ENCODE measurements around the gene FMNL1.
A peak's percentile ranks its signal among the peaks of the same experiment; 100 is the strongest.

The FMNL1 gene

DNA sequence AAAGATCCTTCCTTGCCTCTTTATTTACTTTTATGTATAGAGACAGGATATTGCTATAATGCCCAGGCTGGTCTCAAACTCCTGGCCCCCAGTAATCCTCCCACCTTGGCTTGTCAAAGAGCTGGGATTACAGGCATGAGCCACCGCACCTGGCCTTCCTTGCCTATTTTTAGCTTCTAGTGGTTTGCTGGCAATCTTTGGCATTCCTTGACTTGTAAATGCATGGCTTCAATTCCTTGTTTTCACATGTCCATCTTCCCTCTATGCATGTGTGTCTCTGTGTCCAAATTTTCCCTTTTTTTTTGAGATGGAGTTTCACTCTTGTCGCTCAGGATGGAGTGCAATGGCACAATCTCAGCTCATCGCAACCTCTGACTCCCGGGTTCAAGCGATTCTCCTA is 37.5 kb upstream of the FMNL1 start:
- Mint-ChIP-seq H3K27me3 (ENCODE audit: low read depth) (no peaks in the 10 kb centered on the region), H3K36me3 (ENCODE audit: low read depth) (no peaks in the 10 kb centered on the region), H3K9me3 (no peaks in the 10 kb centered on the region), H3K4me1 (no peaks in the 10 kb centered on the region), H3K27ac (no peak overlapping the region), H3K4me3 (no peak overlapping the region)
- TF ChIP-seq, protein P1, sequence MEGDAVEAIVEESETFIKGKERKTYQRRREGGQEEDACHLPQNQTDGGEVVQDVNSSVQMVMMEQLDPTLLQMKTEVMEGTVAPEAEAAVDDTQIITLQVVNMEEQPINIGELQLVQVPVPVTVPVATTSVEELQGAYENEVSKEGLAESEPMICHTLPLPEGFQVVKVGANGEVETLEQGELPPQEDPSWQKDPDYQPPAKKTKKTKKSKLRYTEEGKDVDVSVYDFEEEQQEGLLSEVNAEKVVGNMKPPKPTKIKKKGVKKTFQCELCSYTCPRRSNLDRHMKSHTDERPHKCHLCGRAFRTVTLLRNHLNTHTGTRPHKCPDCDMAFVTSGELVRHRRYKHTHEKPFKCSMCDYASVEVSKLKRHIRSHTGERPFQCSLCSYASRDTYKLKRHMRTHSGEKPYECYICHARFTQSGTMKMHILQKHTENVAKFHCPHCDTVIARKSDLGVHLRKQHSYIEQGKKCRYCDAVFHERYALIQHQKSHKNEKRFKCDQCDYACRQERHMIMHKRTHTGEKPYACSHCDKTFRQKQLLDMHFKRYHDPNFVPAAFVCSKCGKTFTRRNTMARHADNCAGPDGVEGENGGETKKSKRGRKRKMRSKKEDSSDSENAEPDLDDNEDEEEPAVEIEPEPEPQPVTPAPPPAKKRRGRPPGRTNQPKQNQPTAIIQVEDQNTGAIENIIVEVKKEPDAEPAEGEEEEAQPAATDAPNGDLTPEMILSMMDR (IDR thresholded peaks at IDR 0.05; ENCODE audit: unreplicated experiment in 3 of 3) = no peak

GRCh38 chr17:45186801-45187354 is 34.8 kb upstream of the FMNL1 start:
- no peaks in the 10 kb centered on the region for H3K4me1 Mint-ChIP-seq
- TF ChIP-seq, protein P1 (IDR thresholded peaks at IDR 0.05; ENCODE audit: unreplicated experiment in 3 of 3) = no peak
- no peaks in the 10 kb centered on the region for H3K36me3 Mint-ChIP-seq (ENCODE audit: low read depth)
- H3K27ac Mint-ChIP-seq = no peak overlapping the region
- H3K4me3 Mint-ChIP-seq = no peak overlapping the region
- H3K9me3 Mint-ChIP-seq = no peaks in the 10 kb centered on the region
- no peaks in the 10 kb centered on the region for H3K27me3 Mint-ChIP-seq (ENCODE audit: low read depth)

GRCh38 chr17:45189009-45189408 is 32.7 kb upstream of the FMNL1 start:
- Mint-ChIP-seq H3K27me3 (ENCODE audit: low read depth) (no peaks in the 10 kb centered on the region), H3K4me3 (no peak overlapping the region), H3K36me3 (ENCODE audit: low read depth) (no peaks in the 10 kb centered on the region), H3K27ac (peak overlapping the region in 1 of 3 experiments; percentile 29), H3K4me1 (no peaks in the 10 kb centered on the region), H3K9me3 (no peaks in the 10 kb centered on the region)
- TF ChIP-seq, protein P1 (IDR thresholded peaks at IDR 0.05; ENCODE audit: unreplicated experiment in 3 of 3) = no peak

DNA sequence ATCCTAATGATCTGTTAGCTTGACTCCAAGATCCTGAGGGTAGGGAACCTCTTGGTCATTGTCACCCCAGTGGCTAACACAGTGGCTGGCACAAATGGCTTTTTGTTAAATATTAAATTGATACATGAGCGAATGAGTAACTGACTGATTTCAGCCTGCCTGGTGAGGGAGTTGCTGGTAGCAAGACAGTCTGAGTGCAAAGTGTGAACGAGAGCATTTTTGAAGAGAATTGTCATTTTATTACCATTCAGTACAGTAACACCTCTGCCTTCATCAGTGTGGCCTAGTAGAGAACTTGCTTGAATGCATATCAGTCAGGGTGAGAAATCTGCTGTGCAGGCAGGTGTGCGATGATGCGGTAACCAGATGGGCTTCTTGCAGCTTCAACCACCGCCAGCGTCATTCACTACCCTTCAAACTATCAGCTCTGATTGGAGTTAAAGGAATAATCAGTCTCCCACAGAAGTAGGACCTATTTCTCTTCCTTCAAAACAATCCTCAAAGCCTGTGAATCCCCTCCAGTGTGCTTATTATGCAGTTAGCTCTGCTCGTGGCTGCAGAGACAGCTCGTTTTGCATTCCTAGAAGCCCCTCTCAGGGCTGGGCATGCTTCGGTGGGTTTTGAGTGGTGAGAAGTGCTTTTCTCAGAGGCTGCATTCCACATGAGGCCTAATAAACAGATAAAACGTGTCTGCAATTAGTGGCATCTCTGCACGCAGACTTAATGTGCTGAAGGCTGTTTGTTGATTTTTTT is 31.0 kb upstream of the FMNL1 start:
- H3K27ac Mint-ChIP-seq = peak overlapping the region; percentile 82 to 93 (median 83)
- H3K9me3 Mint-ChIP-seq = no peaks in the 10 kb centered on the region
- TF ChIP-seq, protein P1 (IDR thresholded peaks at IDR 0.05; ENCODE audit: unreplicated experiment in 3 of 3) = no peak
- no peak overlapping the region for H3K4me3 Mint-ChIP-seq
- no peaks in the 10 kb centered on the region for H3K36me3 Mint-ChIP-seq (ENCODE audit: low read depth)
- H3K27me3 Mint-ChIP-seq (ENCODE audit: low read depth) = no peaks in the 10 kb centered on the region
- no peaks in the 10 kb centered on the region for H3K4me1 Mint-ChIP-seq

- no peaks in the 10 kb centered on the region for H3K9me3 Mint-ChIP-seq
- H3K27ac Mint-ChIP-seq = peak overlapping the region in 1 of 3 experiments; percentile 39
- TF ChIP-seq, protein P1 (IDR thresholded peaks at IDR 0.05; ENCODE audit: unreplicated experiment in 3 of 3) = no peak
- peaks cover 18% of the 10 kb centered on the region for H3K4me1 Mint-ChIP-seq
- peaks cover 6% of the 10 kb centered on the region for H3K27me3 Mint-ChIP-seq (ENCODE audit: low read depth)
- H3K36me3 Mint-ChIP-seq (ENCODE audit: low read depth) = no peaks in the 10 kb centered on the region
- no peak overlapping the region for H3K4me3 Mint-ChIP-seq
Observed at GRCh38 chr17:45195424-45195823, 26.3 kb upstream of the FMNL1 start.

DNA sequence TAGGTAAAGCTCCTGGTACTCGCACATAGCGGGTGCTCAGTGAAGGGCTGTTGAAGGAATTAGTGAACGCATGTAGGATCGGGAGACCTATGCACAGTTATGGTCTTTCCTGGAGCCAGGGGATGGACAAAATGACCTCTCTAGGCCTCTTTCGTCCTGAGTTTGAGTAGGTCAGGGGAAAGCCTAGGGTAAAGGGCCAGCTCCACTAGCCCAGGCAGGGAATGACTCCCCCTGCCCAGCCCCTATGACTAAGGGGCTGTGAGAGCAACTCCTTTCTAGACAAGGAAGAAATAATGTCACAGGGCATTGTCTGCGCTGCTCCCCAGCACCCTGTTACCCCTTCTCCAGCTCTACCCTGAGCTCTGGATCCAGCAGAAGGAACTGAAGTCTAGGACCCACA is 24.6 kb upstream of the FMNL1 start:
- H3K4me1 Mint-ChIP-seq = peaks cover 23% of the 10 kb centered on the region
- no peak overlapping the region for H3K4me3 Mint-ChIP-seq
- peak overlapping the region; percentile 80 to 97 (median 93) for H3K27ac Mint-ChIP-seq
- TF ChIP-seq, protein P1 (IDR thresholded peaks at IDR 0.05; ENCODE audit: unreplicated experiment in 3 of 3) = no peak
- H3K27me3 Mint-ChIP-seq (ENCODE audit: low read depth) = peaks cover 6% of the 10 kb centered on the region
- H3K36me3 Mint-ChIP-seq (ENCODE audit: low read depth) = no peaks in the 10 kb centered on the region
- H3K9me3 Mint-ChIP-seq = no peaks in the 10 kb centered on the region

All from nephron (organoid).